K562 (cell line): ENCODE measurements around the gene OR7A10. TPM values are rescaled to one million over a fixed set of nuclear protein-coding genes. Genes with fewer than 3 reads are reported as not detected.
"Not testable (repeated sequence)": the region's sequence is repeated elsewhere in the genome, so short reads cannot be mapped to it uniquely, and the experiment has no call there.

Experiments used
- ATAC-seq: fragments of 200-7000 bp; cut with Tn5 transposase; 3 replicates; pipeline ENCODE4 v1.9.1; 2020; ENCODE audit warnings: moderate library complexity
- BruUV-seq: library from RNA; stranded (reverse); fragments of 400-500 nt; replicated peaks from 2 replicates; lab custom pipeline; 2021; lab: Mats Ljungman, UMichigan
- CTCF ChIA-PET: fragments of 300-600 bp; formaldehyde crosslinking; extraction: SDS; loops from one replicate; lab custom pipeline; 2021; ENCODE audit warnings: low intra/inter-chr PET ratio; lab: Yijun Ruan, JAX
- POLR2A ChIA-PET: fragments of 300-600, 350-650 bp; sonication (Branson Sonifier 250); formaldehyde crosslinking; extraction: SDS; loops from one replicate; lab custom pipeline; 2021; ENCODE audit warnings: antibody characterized with exemption, inconsistent platforms; lab: Yijun Ruan, JAX
- DNase-seq, 4 experiments: peaks; one replicate each; pipeline versions ENCODE4 v3.0.0 to v3.0.0-alpha.2; 2011 to 2018; ENCODE audit warnings: low spot score in 3 of 4, mixed read lengths in 3 of 4; ENCODE audit errors: extremely low read depth in 1 of 4
- FAIRE-seq: peaks from 2 replicates; lab custom pipeline; 2011; peaks lifted over from hg19 to GRCh38; lab: Jason Lieb, UNC
- H2AFZ ChIP-seq: 2 replicates; pipeline ENCODE4 v1.6.0; 2011; ENCODE audit warnings: low read depth, low read length, control low read depth, inconsistent platforms
- H3K27ac ChIP-seq: fragments of 200-600 bp; 3 replicates; pipeline ENCODE4 v1.8.0; 2011; ENCODE audit warnings: low read depth, mild to moderate bottlenecking, control low read depth, inconsistent platforms, low read length, moderate library complexity, mixed read lengths; ENCODE audit errors: extremely low read depth
- H3K27me3 ChIP-seq, 2 experiments: fragments of 300-600 bp in 1 of 2; 2 replicates in 1 of 2; 3 replicates in 1 of 2; pipeline versions ENCODE4 v1.6.0 to v1.8.0; 2011; ENCODE audit warnings: inconsistent platforms in 2 of 2, low read length in 2 of 2, mild to moderate bottlenecking in 1 of 2, mixed read lengths in 1 of 2, moderate library complexity in 1 of 2; ENCODE audit not compliant: control insufficient read depth in 2 of 2, insufficient read depth in 2 of 2
- H3K36me3 ChIP-seq: fragments of 300-600 bp; 3 replicates; pipeline ENCODE4 v1.8.0; 2011; ENCODE audit warnings: mild to moderate bottlenecking, low read length, inconsistent platforms; ENCODE audit not compliant: control insufficient read depth, insufficient read depth
- H3K4me1 ChIP-seq, 2 experiments: fragments of 200-600 bp in 1 of 2; replicated peaks in 1 of 2; 2 replicates in 1 of 2; 3 replicates in 1 of 2; pipeline versions ENCODE4 v1.5.1 to v1.8.0; 2011; ENCODE audit warnings: inconsistent platforms in 2 of 2, low read length in 2 of 2, mild to moderate bottlenecking in 1 of 2, mixed read lengths in 1 of 2, moderate library complexity in 1 of 2; ENCODE audit not compliant: control insufficient read depth in 2 of 2, insufficient read depth in 2 of 2
- H3K4me2 ChIP-seq: 2 replicates; pipeline ENCODE4 v1.6.1; 2011; ENCODE audit warnings: low read length, control low read depth, inconsistent platforms, mixed read lengths; ENCODE audit not compliant: insufficient read depth
- H3K4me3 ChIP-seq: fragments of 200-600 bp; sonication (generic), shearing (Covaris generic); 2 replicates; pipeline ENCODE4 v1.5.1; 2016; ENCODE audit warnings: control low read depth, inconsistent platforms
- H3K79me2 ChIP-seq: fragments of 200-600 bp; 3 replicates; pipeline ENCODE4 v1.8.0; 2011; ENCODE audit warnings: low read length, inconsistent platforms; ENCODE audit not compliant: control insufficient read depth, insufficient read depth
- H3K9ac ChIP-seq, 2 experiments: 2 replicates each; pipeline versions ENCODE4 v1.6.0 to v1.6.1; 2011; ENCODE audit warnings: low read depth in 2 of 2, low read length in 2 of 2, control low read depth in 1 of 2, inconsistent platforms in 1 of 2, mild to moderate bottlenecking in 1 of 2, mixed read lengths in 1 of 2; ENCODE audit not compliant: insufficient read depth in 1 of 2
- H3K9me1 ChIP-seq: one replicate; pipeline ENCODE4 v1.6.0; 2011; ENCODE audit warnings: inconsistent platforms, mild to moderate bottlenecking, low read length, moderate library complexity; ENCODE audit not compliant: control insufficient read depth, insufficient read depth
- H3K9me3 ChIP-seq: replicated peaks from 2 replicates; pipeline ENCODE4 v1.5.1; 2011; ENCODE audit warnings: low read depth, low read length, inconsistent platforms; ENCODE audit not compliant: control insufficient read depth, insufficient read depth
- H4K20me1 ChIP-seq: replicated peaks from 2 replicates; pipeline ENCODE4 v1.6.1; 2011; ENCODE audit warnings: low read length, inconsistent platforms, mixed read lengths; ENCODE audit not compliant: control insufficient read depth, insufficient read depth
- NFIC ChIP-seq: fragments of 450-650 bp; IDR thresholded peaks from 2 replicates; pipeline ENCODE4 v1.6.1; 2017; ENCODE audit warnings: mild to moderate bottlenecking, inconsistent platforms
- NFIX ChIP-seq: fragments of 250-450 bp; sonication (Bioruptor Pico); IDR thresholded peaks from 2 replicates; pipeline ENCODE4 v1.4.0; 2020; ENCODE audit warnings: low read depth, mild to moderate bottlenecking, moderate library complexity
- WGBS: fragments of 100-300 bp; shearing (Covaris generic); methylation state at CpG from one replicate; pipeline ENCODE4 v1.1.6; 2016; ENCODE audit warnings: low coverage, mixed read lengths; ENCODE audit not compliant: insufficient coverage; ENCODE audit errors: missing lambda C conversion rate; 5-methylcytosine and 5-hydroxymethylcytosine counted together
- in situ Hi-C: fragments of 300-500 bp; cut with MboI; formaldehyde crosslinking; loops from 4 replicates; pipeline ENCODE4 v1.15.0; 2018; ENCODE audit warnings: inconsistent platforms, mixed read lengths
- intact Hi-C: fragments of 100-400 bp; cut with micrococcal nuclease; formaldehyde crosslinking; loops from 2 replicates; pipeline ENCODE4 v1.14.2; 2022
- polyA plus RNA-seq, 8 experiments: library from polyadenylated mRNA; depleted of rRNA in 4 of 8; stranded (reverse) in 5 of 8; unstranded in 3 of 8; fragments of >200 nt; fragmentation: Nextera tagmentation in 2 of 8; fragmentation: Illumina TruSeq in 1 of 8; extraction: Ambion mirVana in 2 of 8; extraction: Trizol in 1 of 8; gene quantifications; 2 replicates each; pipeline versions ENCODE4 v1.2.1 to v1.2.3, GENCODE V29; 2011 to 2014; ENCODE audit warnings: inconsistent platforms in 1 of 8, missing spikeins in 1 of 8
- small RNA-seq: library from RNA; depleted of rRNA; stranded (forward); fragments of <200 nt; gene quantifications from one replicate; pipeline ENCODE3, GENCODE V24; 2014
- total RNA-seq, 7 experiments: library from RNA; depleted of rRNA in 6 of 7; stranded (reverse); fragments of >200 nt in 6 of 7; fragmentation: Illumina TruSeq in 2 of 7; extraction: Trizol in 2 of 7; gene quantifications; 2 replicates each; pipeline versions ENCODE4 v1.2.1 to v1.2.3, GENCODE V29; 2011 to 2021; ENCODE audit warnings: low replicate concordance in 1 of 7

Gene OR7A10
- total and polyA plus RNA-seq, 9 of the 15 experiments (the other 6 are each of a cell fraction or from before 2014, with no cell fraction given) = not detected

- in situ Hi-C loops, intact Hi-C loops, POLR2A ChIA-PET: not testable (repeated sequence)
Measured at GRCh38 chr19:14792250-14792649, 56.5 kb downstream of the OR7A10 start.

More at GRCh38 chr19:14792250-14792649, 56.5 kb downstream of the OR7A10 start:
- WGBS = 55% methylated on average over 6 of the region's 6 CpGs
- ATAC-seq, H3K27ac ChIP-seq, FAIRE-seq, H3K36me3 ChIP-seq, H3K9me3 ChIP-seq, BruUV-seq, H3K27me3 ChIP-seq, H3K9ac ChIP-seq, H3K9me1 ChIP-seq, H3K79me2 ChIP-seq, H3K4me1 ChIP-seq, H4K20me1 ChIP-seq, DNase-seq, CTCF ChIA-PET, H2AFZ ChIP-seq: not testable (repeated sequence)
- peak; percentile 74 for TF ChIP-seq NFIC
- TF ChIP-seq NFIX (CRISPR knock-in tag) = peak; percentile 25; the same call in 1 of the 2 replicates
- TF ChIP-seq, all 486 proteins: peak for 2; not testable (repeated sequence) for 484
- not testable (repeated sequence) for H3K4me2 ChIP-seq, H3K4me3 ChIP-seq

Small RNAs within 50 kb of the gene (small RNA-seq; reads per million reads assigned to genes)
- not detected for gene AC005255.1
- not detected for gene OR7A18P

Other genes starting within 250 kb of the OR7A10 start
Only the 7 nearest of the 10 such genes appear.
- 4.5 and 8.5 TPM in 2 replicates for gene ZNF333, start 158.9 kb downstream of the OR7A10 start, total RNA-seq (2014; rRNA removed)
- 5.9 and 6.0 TPM in 2 replicates for gene ZNF333, start 158.9 kb downstream of the OR7A10 start, total RNA-seq (2014; rRNA removed; fragmentation: Illumina TruSeq; extraction: Trizol)
- gene ZNF333, start 158.9 kb downstream of the OR7A10 start, total RNA-seq (2015; rRNA removed; fragmentation: Illumina TruSeq; extraction: Trizol) = 4.1 and 5.2 TPM in 2 replicates
- 6.3 and 7.1 TPM in 2 replicates for gene ZNF333, start 158.9 kb downstream of the OR7A10 start, total RNA-seq (2021)
- 10.3 and 11.4 TPM in 2 replicates for gene ZNF333, start 158.9 kb downstream of the OR7A10 start, polyA plus RNA-seq (2011; rRNA removed)
- gene ZNF333, start 158.9 kb downstream of the OR7A10 start, polyA plus RNA-seq (2014; fragmentation: Illumina TruSeq; extraction: Trizol) = 5.8 and 6.5 TPM in 2 replicates
- 1 to 10 TPM; 2.8 to 3.3 TPM for gene ZNF333, start 158.9 kb downstream of the OR7A10 start, polyA plus RNA-seq (2014; fragmentation: Nextera tagmentation; extraction: Ambion mirVana)
- gene ZNF333, start 158.9 kb downstream of the OR7A10 start, polyA plus RNA-seq (2014; rRNA removed) = 7.7 and 9.3 TPM in 2 replicates
- 8.2 and 15.2 TPM in 2 replicates for gene ADGRE2, start 70.4 kb downstream of the OR7A10 start, total RNA-seq (2014; rRNA removed)
- gene ADGRE2, start 70.4 kb downstream of the OR7A10 start, total RNA-seq (2014; rRNA removed; fragmentation: Illumina TruSeq; extraction: Trizol) = 4.3 and 5.6 TPM in 2 replicates
- gene ADGRE2, start 70.4 kb downstream of the OR7A10 start, total RNA-seq (2015; rRNA removed; fragmentation: Illumina TruSeq; extraction: Trizol) = 4.4 and 4.7 TPM in 2 replicates
- gene ADGRE2, start 70.4 kb downstream of the OR7A10 start, total RNA-seq (2021) = 15.6 and 17.3 TPM in 2 replicates
- 9.8 and 13.6 TPM in 2 replicates for gene ADGRE2, start 70.4 kb downstream of the OR7A10 start, polyA plus RNA-seq (2011; rRNA removed)
- gene ADGRE2, start 70.4 kb downstream of the OR7A10 start, polyA plus RNA-seq (2014; fragmentation: Illumina TruSeq; extraction: Trizol) = 12.3 and 13.9 TPM in 2 replicates
- 1 to 10 TPM; 4.4 to 6.4 TPM for gene ADGRE2, start 70.4 kb downstream of the OR7A10 start, polyA plus RNA-seq (2014; fragmentation: Nextera tagmentation; extraction: Ambion mirVana)
- 14.9 and 19.2 TPM in 2 replicates for gene ADGRE2, start 70.4 kb downstream of the OR7A10 start, polyA plus RNA-seq (2014; rRNA removed)
- not detected in 2 replicates for gene OR7A5, start 13.7 kb downstream of the OR7A10 start, total RNA-seq (2014; rRNA removed)
- not detected in 2 replicates for gene OR7A5, start 13.7 kb downstream of the OR7A10 start, total RNA-seq (2014; rRNA removed; fragmentation: Illumina TruSeq; extraction: Trizol)
- not detected in 2 replicates for gene OR7A5, start 13.7 kb downstream of the OR7A10 start, total RNA-seq (2015; rRNA removed; fragmentation: Illumina TruSeq; extraction: Trizol)
- gene OR7A5, start 13.7 kb downstream of the OR7A10 start, total RNA-seq (2021) = not detected in 2 replicates
- gene OR7A5, start 13.7 kb downstream of the OR7A10 start, polyA plus RNA-seq (2011; rRNA removed) = not detected in 2 replicates
- not detected in 2 replicates for gene OR7A5, start 13.7 kb downstream of the OR7A10 start, polyA plus RNA-seq (2014; fragmentation: Illumina TruSeq; extraction: Trizol)
- gene OR7A5, start 13.7 kb downstream of the OR7A10 start, polyA plus RNA-seq (2014; fragmentation: Nextera tagmentation; extraction: Ambion mirVana) = not detected
- gene OR7A5, start 13.7 kb downstream of the OR7A10 start, polyA plus RNA-seq (2014; rRNA removed) = not detected in 2 replicates
- gene OR7C1, start 13.7 kb downstream of the OR7A10 start, total RNA-seq (2014; rRNA removed) = 0.08 and 0.14 TPM in 2 replicates
- under 0.01 and 0.04 TPM in 2 replicates for gene OR7C1, start 13.7 kb downstream of the OR7A10 start, total RNA-seq (2014; rRNA removed; fragmentation: Illumina TruSeq; extraction: Trizol)
- 0.04 and 0.18 TPM in 2 replicates for gene OR7C1, start 13.7 kb downstream of the OR7A10 start, total RNA-seq (2015; rRNA removed; fragmentation: Illumina TruSeq; extraction: Trizol)
- 0.16 TPM in 1 of 2 replicates, not detected in the other for gene OR7C1, start 13.7 kb downstream of the OR7A10 start, total RNA-seq (2021)
- not detected in 2 replicates for gene OR7C1, start 13.7 kb downstream of the OR7A10 start, polyA plus RNA-seq (2011; rRNA removed)
- gene OR7C1, start 13.7 kb downstream of the OR7A10 start, polyA plus RNA-seq (2014; fragmentation: Illumina TruSeq; extraction: Trizol) = 0.07 TPM in 1 of 2 replicates, not detected in the other
- under 1 TPM; 0.08 to 0.11 TPM for gene OR7C1, start 13.7 kb downstream of the OR7A10 start, polyA plus RNA-seq (2014; fragmentation: Nextera tagmentation; extraction: Ambion mirVana)
- 0.01 TPM in 1 of 2 replicates, not detected in the other for gene OR7C1, start 13.7 kb downstream of the OR7A10 start, polyA plus RNA-seq (2014; rRNA removed)
- gene OR7A17, start 37.2 kb upstream of the OR7A10 start, total RNA-seq (2014; rRNA removed) = not detected in 2 replicates
- not detected in 2 replicates for gene OR7A17, start 37.2 kb upstream of the OR7A10 start, total RNA-seq (2014; rRNA removed; fragmentation: Illumina TruSeq; extraction: Trizol)
- gene OR7A17, start 37.2 kb upstream of the OR7A10 start, total RNA-seq (2015; rRNA removed; fragmentation: Illumina TruSeq; extraction: Trizol) = not detected in 2 replicates
- gene OR7A17, start 37.2 kb upstream of the OR7A10 start, total RNA-seq (2021) = not detected in 2 replicates
- gene OR7A17, start 37.2 kb upstream of the OR7A10 start, polyA plus RNA-seq (2011; rRNA removed) = not detected in 2 replicates
- not detected in 2 replicates for gene OR7A17, start 37.2 kb upstream of the OR7A10 start, polyA plus RNA-seq (2014; fragmentation: Illumina TruSeq; extraction: Trizol)
- gene OR7A17, start 37.2 kb upstream of the OR7A10 start, polyA plus RNA-seq (2014; fragmentation: Nextera tagmentation; extraction: Ambion mirVana) = not detected
- not detected in 2 replicates for gene OR7A17, start 37.2 kb upstream of the OR7A10 start, polyA plus RNA-seq (2014; rRNA removed)
- not detected in 2 replicates for gene OR7C2, start 92.6 kb upstream of the OR7A10 start, total RNA-seq (2014; rRNA removed)
- not detected in 2 replicates for gene OR7C2, start 92.6 kb upstream of the OR7A10 start, total RNA-seq (2014; rRNA removed; fragmentation: Illumina TruSeq; extraction: Trizol)
- not detected in 2 replicates for gene OR7C2, start 92.6 kb upstream of the OR7A10 start, total RNA-seq (2015; rRNA removed; fragmentation: Illumina TruSeq; extraction: Trizol)
- not detected in 2 replicates for gene OR7C2, start 92.6 kb upstream of the OR7A10 start, total RNA-seq (2021)
- gene OR7C2, start 92.6 kb upstream of the OR7A10 start, polyA plus RNA-seq (2011; rRNA removed) = not detected in 2 replicates
- gene OR7C2, start 92.6 kb upstream of the OR7A10 start, polyA plus RNA-seq (2014; fragmentation: Illumina TruSeq; extraction: Trizol) = not detected in 2 replicates
- not detected for gene OR7C2, start 92.6 kb upstream of the OR7A10 start, polyA plus RNA-seq (2014; fragmentation: Nextera tagmentation; extraction: Ambion mirVana)
- not detected in 2 replicates for gene OR7C2, start 92.6 kb upstream of the OR7A10 start, polyA plus RNA-seq (2014; rRNA removed)
- not detected in 2 replicates for gene SLC1A6, start 130.9 kb upstream of the OR7A10 start, total RNA-seq (2014; rRNA removed)
- not detected in 2 replicates for gene SLC1A6, start 130.9 kb upstream of the OR7A10 start, total RNA-seq (2014; rRNA removed; fragmentation: Illumina TruSeq; extraction: Trizol)
- not detected in 2 replicates for gene SLC1A6, start 130.9 kb upstream of the OR7A10 start, total RNA-seq (2015; rRNA removed; fragmentation: Illumina TruSeq; extraction: Trizol)
- not detected in 2 replicates for gene SLC1A6, start 130.9 kb upstream of the OR7A10 start, total RNA-seq (2021)
- not detected in 2 replicates for gene SLC1A6, start 130.9 kb upstream of the OR7A10 start, polyA plus RNA-seq (2011; rRNA removed)
- not detected in 2 replicates for gene SLC1A6, start 130.9 kb upstream of the OR7A10 start, polyA plus RNA-seq (2014; fragmentation: Illumina TruSeq; extraction: Trizol)
- gene SLC1A6, start 130.9 kb upstream of the OR7A10 start, polyA plus RNA-seq (2014; fragmentation: Nextera tagmentation; extraction: Ambion mirVana) = not detected
- gene SLC1A6, start 130.9 kb upstream of the OR7A10 start, polyA plus RNA-seq (2014; rRNA removed) = not detected in 2 replicates